ENCODE data around the gene TRIM24. TPM values are rescaled to one million over a fixed set of nuclear protein-coding genes. Genes with fewer than 3 reads are reported as not detected.

TRIM24 gene
- total and polyA plus RNA-seq, 10 of the 15 experiments (the other 5 are each of a cell fraction or from before 2014, with no cell fraction given), result 4.6 to 23.5 (median 13.6) TPM

- WGBS (ENCODE audit: insufficient coverage, insufficient replicate concordance, low lambda C conversion rate, missing lambda C conversion rate), result 96% methylated on average over 8 of the region's 8 CpGs
- DNase-seq (ENCODE audit: low read depth, low spot score), result no peak
- no peak for ATAC-seq
- no peak overlapping the region for H3K27ac ChIP-seq (ENCODE audit: control insufficient read depth, insufficient read depth)
- intact Hi-C loops (cut with micrococcal nuclease; ENCODE audit: unreplicated experiment) (no loop called here), in situ Hi-C loops (cut with MboI) (no loop called here)
- no peak for FAIRE-seq
- POLR2A ChIA-PET, result no interaction called here
- H3K36me3 ChIP-seq (ENCODE audit: control insufficient read depth in 2 of 2, insufficient read depth in 2 of 2, low read length in 1 of 2), result peaks cover 0 to 6% of the 10 kb centered on the region in 2 experiments; a peak in 3 of 4 replicates
- H3K4me1 ChIP-seq (ENCODE audit: control insufficient read depth, insufficient read depth, low read length), result no peaks in the 10 kb centered on the region
- CTCF ChIA-PET, result no interaction called here
- no peaks in the 10 kb centered on the region for H3K27me3 ChIP-seq (replicated peaks in 1 of 2; ENCODE audit: control insufficient read depth in 2 of 2, insufficient read depth in 2 of 2, low read length in 1 of 2)
- H3K79me2 ChIP-seq (ENCODE audit: control insufficient read depth, insufficient read depth, low read length), result no peaks in the 10 kb centered on the region
- BruUV-seq (replicated peaks), result no TSS peak
- TF ChIP-seq SPI1 (IDR thresholded peaks at IDR 0.05; ENCODE audit: borderline replicate concordance, insufficient read depth, low read depth, low read length) (peak; percentile 47; the same call in 1 of the 2 replicates), JUNB (IDR thresholded peaks at IDR 0.05) (no peak), CREB1 (IDR thresholded peaks at IDR 0.05; ENCODE audit: low read depth) (no peak), KLF5 (IDR thresholded peaks at IDR 0.05; ENCODE audit: partially characterized antibody) (no peak)
- peaks cover 12% of the 10 kb centered on the region for H3K9me3 ChIP-seq (replicated peaks; ENCODE audit: control insufficient read depth, insufficient read depth, low read length)
- H3K4me3 ChIP-seq, result no peak overlapping the region
- no peak overlapping the region for H3K9ac ChIP-seq (ENCODE audit: control insufficient read depth, insufficient read depth, low read length)
- RAD21 ChIA-PET (ENCODE audit: unreplicated experiment), result no interaction called here
- H4K20me1 ChIP-seq (ENCODE audit: control insufficient read depth, insufficient read depth), result no peaks in the 10 kb centered on the region
- H2AFZ ChIP-seq (ENCODE audit: control insufficient read depth, low read depth, low read length), result no peak overlapping the region
- H3K4me2 ChIP-seq (ENCODE audit: control insufficient read depth, insufficient read depth), result no peak overlapping the region
- SMC1A ChIA-PET (ENCODE audit: uncharacterized antibody, unreplicated experiment), result interaction anchor here (0.7 kb wide), 1 partner anchor 331 kb away, joined by 3 read pairs; no protein-coding TSS in a partner anchor
Measured at GRCh38 chr7:138565071-138565450, 105.0 kb downstream of the TRIM24 start.

GRCh38 chr7:138565451-138566114 lies 105.5 kb downstream of the TRIM24 start:
- 95% methylated on average over 8 of the region's 8 CpGs for WGBS (ENCODE audit: insufficient coverage, insufficient replicate concordance, low lambda C conversion rate, missing lambda C conversion rate)
- no peaks in the 10 kb centered on the region for H3K4me1 ChIP-seq (ENCODE audit: control insufficient read depth, insufficient read depth, low read length)
- ChIA-PET POLR2A (no interaction called here), RAD21 (ENCODE audit: unreplicated experiment) (no interaction called here), CTCF (interaction anchor here (0.6 kb wide), 1 partner anchor 253 kb away, joined by 3 read pairs; no protein-coding TSS in a partner anchor), SMC1A (ENCODE audit: uncharacterized antibody, unreplicated experiment) (interaction anchor here (0.7 kb wide), 1 partner anchor 332 kb away, joined by 3 read pairs; no protein-coding TSS in a partner anchor)
- no peak for TF ChIP-seq RAD51 (IDR thresholded peaks at IDR 0.05)
- peak; percentile 96; the same call in 1 of the 2 replicates for TF ChIP-seq CBX5 (IDR thresholded peaks at IDR 0.05; ENCODE audit: low read depth)
- no peak for TF ChIP-seq EED (IDR thresholded peaks at IDR 0.05; ENCODE audit: low read depth)
- in situ Hi-C loops (cut with MboI) (no loop called here), intact Hi-C loops (cut with micrococcal nuclease; ENCODE audit: unreplicated experiment) (no loop called here)
- H3K79me2 ChIP-seq (ENCODE audit: control insufficient read depth, insufficient read depth, low read length), result no peaks in the 10 kb centered on the region
- no peak overlapping the region for H3K4me2 ChIP-seq (ENCODE audit: control insufficient read depth, insufficient read depth)
- peaks cover under 1 to 6% of the 10 kb centered on the region in 2 experiments; a peak in 3 of 4 replicates for H3K36me3 ChIP-seq (ENCODE audit: control insufficient read depth in 2 of 2, insufficient read depth in 2 of 2, low read length in 1 of 2)
- H3K9me3 ChIP-seq (replicated peaks; ENCODE audit: control insufficient read depth, insufficient read depth, low read length), result peaks cover 12% of the 10 kb centered on the region
- no peaks in the 10 kb centered on the region for H4K20me1 ChIP-seq (ENCODE audit: control insufficient read depth, insufficient read depth)
- DNase-seq (ENCODE audit: low read depth, low spot score), result no peak
- no peak for FAIRE-seq
- no peak for ATAC-seq
- no peak overlapping the region for H2AFZ ChIP-seq (ENCODE audit: control insufficient read depth, low read depth, low read length)
- H3K27ac ChIP-seq (ENCODE audit: control insufficient read depth, insufficient read depth), result no peak overlapping the region
- H3K9ac ChIP-seq (ENCODE audit: control insufficient read depth, insufficient read depth, low read length), result no peak overlapping the region
- BruUV-seq (replicated peaks), result no TSS peak
- no peaks in the 10 kb centered on the region for H3K27me3 ChIP-seq (replicated peaks in 1 of 2; ENCODE audit: control insufficient read depth in 2 of 2, insufficient read depth in 2 of 2, low read length in 1 of 2)
- H3K4me3 ChIP-seq, result no peak overlapping the region

All from GM12878 (cell line).